Transverse colon (tissue), 4 donors: ENCODE data around the gene HIBCH.
"Not testable (repeated sequence)": the region's sequence is repeated elsewhere in the genome, so short reads cannot be mapped to it uniquely, and the experiment has no call there.

Experiments
- CTCF ChIP-seq, 5 experiments: fragments of 200-600 bp in 3 of 5; fragments of 450-650 bp in 2 of 5; sonication (generic) in 3 of 5; IDR thresholded peaks; 1 replicate in 2 of 5; 2 replicates in 3 of 5; pipeline ENCODE4 v1.5.1; 2016 to 2017; ENCODE audit warnings: antibody characterized with exemption in 5 of 5, inconsistent platforms in 3 of 5, mild to moderate bottlenecking in 2 of 5, moderate library complexity in 1 of 5
- POLR2A ChIP-seq: fragments of 450-650 bp; IDR thresholded peaks from one replicate; pipeline ENCODE4 v1.6.1; 2016; ENCODE audit warnings: antibody characterized with exemption, mild to moderate bottlenecking, moderate library complexity
- POLR2AphosphoS5 ChIP-seq, 3 donors: sonication (generic); formaldehyde crosslinking; IDR thresholded peaks; one replicate each; pipeline ENCODE4 v1.6.1; 2016; ENCODE audit warnings: antibody characterized with exemption in 3 of 3

- TF ChIP-seq CTCF (IDR thresholded peaks at IDR 0.05); POLR2AphosphoS5 (IDR thresholded peaks at IDR 0.05); POLR2A: not testable (repeated sequence)
These were observed 49.9 kb downstream of the HIBCH start for GRCh38 chr2:190269699-190270098.
